GM19035 (cell line): Measurements from ENCODE around the gene ZMYND8.
A peak's percentile ranks its signal among the peaks of the same experiment; 100 is the strongest.
"Not testable (repeated sequence)": the region's sequence is repeated elsewhere in the genome, so short reads cannot be mapped to it uniquely, and the experiment has no call there.

Source experiments
- ATAC-seq: cut with Tn5 transposase; IDR thresholded peaks from one replicate; pipeline ENCODE4 v1.9.1; 2021; ENCODE audit not compliant: unreplicated experiment

Gene ZMYND8

DNA sequence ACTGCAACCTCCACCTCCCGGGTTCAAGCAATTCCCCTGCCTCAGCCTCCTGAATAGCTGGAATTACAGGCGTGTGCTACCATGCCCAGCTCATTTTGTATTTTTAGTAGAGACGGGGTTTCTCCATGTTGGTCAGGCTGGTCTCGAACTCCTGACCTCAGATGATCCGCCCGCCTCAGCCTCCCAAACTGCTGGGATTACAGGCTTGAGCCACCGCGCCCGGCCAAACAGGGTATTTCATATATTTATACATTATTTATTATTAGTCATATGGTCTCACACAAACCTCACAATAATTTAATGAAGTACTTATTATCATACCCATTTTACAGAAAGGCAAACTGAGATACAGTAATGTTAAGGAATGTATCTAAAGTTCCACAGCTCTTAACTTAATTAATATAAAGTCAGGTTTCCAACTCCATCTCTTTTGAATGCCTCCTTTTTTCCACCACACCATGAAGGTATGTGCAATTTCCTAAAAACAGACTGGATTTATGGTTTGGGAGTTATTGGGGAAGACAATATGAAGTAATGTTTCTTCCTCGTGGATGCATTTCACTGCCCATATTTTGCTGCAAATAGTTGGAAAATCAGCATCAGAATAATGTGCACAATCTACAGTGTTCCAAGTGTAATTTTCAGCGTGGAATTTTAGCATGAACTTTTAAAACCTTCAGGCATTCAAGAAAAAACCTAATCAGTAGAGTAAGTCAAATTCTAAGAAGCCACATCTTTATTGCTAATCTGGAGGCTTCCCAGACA, 65.7 kb downstream of the ZMYND8 start:
- no peak for ATAC-seq

DNA sequence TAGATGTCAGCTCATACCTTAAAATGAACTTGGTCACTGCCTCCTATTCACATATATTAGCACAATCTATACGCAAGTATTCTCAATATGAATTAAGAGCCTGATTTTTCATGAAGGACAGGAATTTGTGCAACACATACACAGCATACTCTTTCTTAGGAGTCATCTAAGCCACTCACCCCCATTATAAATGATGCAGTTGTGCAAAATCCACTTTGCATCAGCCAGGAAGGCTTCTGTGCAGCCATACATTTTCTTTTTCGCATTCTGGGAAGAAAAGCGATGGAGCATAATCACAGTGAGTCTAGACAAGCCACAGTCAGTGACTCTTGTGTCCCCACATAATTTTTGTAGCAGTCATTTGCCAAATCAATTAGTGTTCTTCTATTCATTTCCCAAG, 66.5 kb downstream of the ZMYND8 start:
- no peak for ATAC-seq

DNA sequence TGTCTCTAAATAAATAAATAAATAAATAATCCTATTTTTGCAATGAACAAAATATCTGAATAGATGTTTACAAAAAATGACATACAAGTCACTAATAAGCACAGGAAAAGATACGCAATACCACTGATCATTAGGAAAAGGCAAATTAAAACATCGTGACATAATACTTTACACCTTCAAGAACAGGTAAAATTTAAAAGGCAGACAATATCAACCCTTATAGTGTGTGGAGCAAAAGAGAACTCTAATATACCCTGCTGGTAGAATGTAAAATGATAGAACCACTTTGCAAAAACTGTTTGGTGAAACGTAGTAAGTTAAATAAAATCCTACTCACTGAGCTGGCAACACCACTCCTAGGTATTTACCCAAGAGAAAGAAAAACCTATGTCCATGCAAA, 67.4 kb downstream of the ZMYND8 start:
- no peak for ATAC-seq

DNA sequence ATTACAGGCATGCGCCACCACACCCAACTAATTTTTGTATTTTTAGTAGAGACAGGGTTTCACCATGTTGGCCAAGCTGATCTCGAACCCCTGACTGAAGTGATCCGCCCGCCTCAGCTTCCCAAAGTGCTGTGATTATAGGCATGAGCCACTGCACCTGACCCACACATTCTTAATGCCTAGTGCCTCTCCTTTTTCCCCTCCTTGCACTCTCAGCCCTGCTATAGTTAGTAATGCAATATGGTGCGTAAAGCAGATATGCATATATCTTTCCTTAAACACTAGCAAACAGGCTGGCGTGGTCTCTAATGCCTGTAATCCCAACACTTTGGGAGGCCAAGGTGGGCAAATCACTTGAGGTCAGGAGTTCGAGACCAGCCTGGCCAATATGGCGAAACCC, 68.0 kb downstream of the ZMYND8 start:
- ATAC-seq: not testable (repeated sequence)

DNA sequence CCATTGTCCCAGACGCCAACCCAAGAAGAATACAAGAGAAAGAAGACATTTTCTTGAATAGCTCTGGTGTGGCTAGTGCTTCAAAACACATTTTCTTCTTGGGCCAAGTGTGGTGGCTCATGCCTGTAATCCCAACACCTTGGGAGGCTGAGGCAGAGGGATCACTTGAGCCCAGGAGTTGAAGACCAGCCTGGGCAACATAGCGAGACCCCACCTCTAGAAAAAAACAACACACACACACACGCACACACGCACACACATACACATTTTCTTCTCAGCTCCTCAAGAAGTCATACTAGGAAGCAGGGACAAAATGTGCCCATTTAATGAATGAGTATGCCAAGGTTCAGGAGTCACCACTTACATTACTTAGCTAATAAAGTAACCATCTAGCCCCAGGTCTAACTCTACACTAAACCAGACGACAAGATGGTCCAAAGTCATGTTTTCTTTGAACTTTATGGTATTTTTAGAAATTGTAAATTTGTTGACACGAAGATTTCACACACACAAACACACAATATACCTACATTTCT, 68.8 kb downstream of the ZMYND8 start:
- no peak for ATAC-seq

DNA sequence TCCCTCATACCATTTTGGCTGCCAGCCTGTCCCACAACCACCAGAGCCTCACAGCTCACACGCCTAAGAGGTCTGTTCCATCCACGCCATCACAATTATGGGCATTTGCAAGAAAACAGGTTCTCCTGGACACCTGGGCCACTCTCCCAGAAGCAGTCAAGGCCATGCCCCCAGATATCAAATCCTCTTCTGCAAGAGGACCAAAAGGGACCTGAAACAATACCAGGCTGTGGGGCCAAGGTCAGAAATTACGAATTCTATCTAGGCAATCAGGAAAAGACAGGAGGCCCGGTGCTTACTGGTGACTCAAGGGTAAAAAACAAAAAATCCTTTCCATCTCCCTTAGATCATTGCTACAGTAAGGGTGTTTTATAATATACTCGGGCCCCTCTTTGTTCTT, 69.8 kb downstream of the ZMYND8 start:
- ATAC-seq: no peak

DNA sequence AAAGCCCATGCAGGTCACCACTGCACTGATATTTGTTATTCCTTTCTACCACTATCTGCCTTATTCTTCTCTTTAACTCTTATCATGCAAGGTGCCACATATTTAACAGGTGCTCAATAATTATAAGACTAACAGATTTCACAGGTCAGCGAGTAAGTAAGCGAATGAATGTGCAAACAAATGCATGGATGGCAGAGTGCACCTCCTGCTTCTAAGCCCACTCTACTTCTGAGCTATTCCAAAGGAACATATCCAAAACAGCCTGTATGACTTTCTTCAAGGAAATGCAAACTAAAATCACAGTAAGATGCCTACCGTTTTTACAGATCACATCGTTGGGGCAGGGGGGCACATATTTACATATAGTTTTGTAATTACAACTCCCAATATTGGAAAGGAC, 71.3 kb downstream of the ZMYND8 start:
- no peak for ATAC-seq

DNA sequence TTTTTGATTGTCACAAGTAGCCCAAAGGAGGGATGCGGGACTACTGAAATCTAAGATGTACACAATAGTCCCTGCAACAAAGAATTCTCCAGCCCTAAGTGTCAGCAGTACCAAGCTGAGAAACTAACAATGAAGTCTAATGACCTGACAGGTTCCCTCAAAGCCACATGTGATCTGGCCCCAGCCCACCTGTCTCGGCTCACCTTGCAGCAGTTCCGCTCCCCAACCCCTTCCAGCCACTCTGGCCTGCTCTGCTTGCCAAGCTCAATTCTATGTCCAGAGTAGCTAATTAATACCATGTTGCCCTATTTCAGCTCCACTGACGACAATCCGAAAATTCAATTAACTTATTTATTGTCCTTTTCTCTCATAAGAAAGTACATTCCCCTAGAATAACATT, 72.1 kb downstream of the ZMYND8 start:
- ATAC-seq: no peak

DNA sequence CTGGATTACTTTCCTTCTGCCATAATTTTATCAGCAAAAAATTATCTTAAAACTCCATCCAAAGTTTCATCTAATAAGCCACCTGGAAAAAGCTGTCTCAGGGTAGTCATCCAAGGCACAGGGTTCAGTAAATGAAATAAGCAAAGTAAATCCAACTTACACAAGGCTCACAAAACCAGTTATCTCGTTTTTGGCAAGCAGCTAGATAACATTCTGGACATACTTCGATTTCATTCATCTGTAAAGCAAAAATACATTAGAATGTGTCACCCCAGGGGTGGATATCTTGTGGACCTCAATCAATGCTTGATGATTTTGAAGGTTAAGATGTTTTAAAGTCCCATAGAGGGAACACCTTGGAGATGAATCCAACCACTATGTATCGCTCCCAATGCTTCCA, 73.1 kb downstream of the ZMYND8 start:
- ATAC-seq: no peak

DNA sequence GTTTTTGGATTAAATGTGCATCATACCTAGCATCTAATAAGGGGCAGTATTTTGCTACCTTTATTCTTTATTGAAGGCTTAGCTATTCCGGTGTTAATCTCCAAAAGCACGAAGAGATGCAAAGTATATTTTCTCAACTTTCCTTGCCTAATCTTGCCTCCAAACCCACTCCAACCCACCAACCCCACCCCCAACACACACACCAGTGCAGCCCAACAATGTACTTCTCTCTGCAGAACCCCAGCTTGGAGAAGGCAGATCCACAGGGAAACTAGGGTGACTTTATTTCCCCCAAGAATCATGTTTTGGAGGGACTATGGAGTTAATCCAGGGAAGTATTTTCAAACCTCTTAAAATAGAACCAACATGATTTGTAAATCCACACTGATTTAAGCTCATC, 73.6 kb downstream of the ZMYND8 start:
- no peak for ATAC-seq

DNA sequence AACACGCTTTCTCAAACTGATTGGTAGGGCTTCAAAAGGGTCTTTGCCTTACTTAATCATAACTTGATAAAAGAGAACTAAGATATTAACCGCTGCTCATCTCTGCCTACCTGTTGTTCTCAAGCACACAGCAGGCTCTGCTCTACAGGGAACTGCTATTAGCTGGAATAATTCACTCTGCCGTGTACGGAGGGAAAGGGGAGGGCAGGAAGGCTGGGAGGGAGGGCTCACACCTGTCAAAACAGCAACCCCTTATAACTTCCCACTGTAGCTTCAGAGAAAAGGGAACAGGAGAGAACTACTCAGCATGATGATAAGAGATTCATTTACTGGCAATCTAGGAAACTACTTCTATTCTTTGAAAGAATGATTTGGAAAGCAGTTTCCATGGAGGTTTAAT, 75.1 kb downstream of the ZMYND8 start:
- no peak for ATAC-seq

DNA sequence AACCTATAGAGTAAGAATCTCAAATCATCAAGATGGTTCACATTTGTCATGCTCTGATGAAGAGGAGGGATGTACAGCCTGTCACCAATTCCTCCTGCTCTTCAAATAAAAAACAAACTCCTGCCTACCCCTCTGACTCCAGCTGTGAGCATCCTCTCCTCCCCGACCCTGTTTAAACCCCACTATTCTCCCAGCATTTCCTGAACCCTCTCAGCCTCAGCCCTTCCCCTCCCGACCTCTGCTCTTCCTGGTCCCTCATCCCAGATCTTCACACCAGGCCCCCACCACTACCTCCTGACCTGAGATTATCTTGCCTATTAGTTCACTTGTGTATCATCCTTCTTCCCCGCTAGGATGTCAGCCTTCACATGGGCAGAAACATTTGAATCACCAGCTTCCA, 75.8 kb downstream of the ZMYND8 start:
- no peak for ATAC-seq

DNA sequence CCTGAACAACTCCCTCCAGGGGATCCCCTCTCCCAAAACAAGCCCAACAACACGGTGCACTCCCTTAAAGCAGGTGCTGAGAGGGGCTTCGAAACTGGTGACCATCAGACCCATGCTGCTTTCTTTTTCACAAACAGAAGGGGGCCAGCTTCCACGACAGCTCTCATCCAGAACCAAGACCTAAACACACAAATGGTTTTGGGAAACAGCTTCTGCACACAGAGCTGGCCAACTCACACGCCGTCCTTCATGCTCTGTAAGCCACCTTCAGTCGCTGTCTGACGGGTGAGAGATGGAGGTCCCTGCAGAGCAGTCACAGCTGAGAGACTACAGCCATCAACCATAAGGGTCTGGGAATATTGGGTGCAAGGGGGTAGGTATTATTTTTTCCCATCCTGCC, 76.3 kb downstream of the ZMYND8 start:
- ATAC-seq: no peak

DNA sequence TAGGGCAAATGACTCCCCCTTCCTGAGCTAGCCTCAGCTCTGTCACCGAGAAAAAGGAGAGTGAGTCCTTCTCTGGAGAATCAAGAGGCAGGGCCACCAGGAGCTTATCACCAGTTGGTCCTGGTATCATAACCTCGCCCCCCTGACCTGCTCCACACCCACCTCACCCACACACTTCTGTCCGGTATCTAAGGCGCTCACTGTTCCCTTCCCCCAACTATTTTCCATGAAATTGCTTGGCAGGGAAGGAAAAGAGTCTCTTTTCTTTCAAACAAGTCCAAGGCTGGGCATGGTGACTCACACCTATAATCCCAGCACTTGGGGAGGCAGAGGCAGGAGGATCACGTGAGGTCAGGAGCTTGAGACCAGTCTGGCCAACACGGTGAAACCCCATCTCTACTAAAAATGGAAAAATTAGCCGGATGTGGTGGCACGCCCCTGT, 77.6 kb downstream of the ZMYND8 start:
- ATAC-seq: no peak

DNA sequence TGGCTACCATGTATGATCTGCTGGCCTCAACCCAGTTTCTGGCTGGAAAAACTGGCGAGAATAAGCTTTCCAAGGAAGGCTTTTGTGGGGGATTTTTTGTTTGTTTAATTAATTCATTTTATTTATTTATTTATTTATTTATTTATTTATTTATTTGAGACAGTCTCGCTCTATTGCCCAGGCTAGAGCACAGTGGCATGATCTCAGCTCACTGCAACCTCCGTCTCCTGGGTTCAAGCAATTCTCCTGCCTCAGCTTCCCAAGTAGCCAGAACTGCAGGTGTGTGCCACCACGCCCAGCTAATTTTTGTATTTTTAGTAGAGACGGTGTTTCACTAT, 79.0 kb downstream of the ZMYND8 start:
- not testable (repeated sequence) for ATAC-seq

DNA sequence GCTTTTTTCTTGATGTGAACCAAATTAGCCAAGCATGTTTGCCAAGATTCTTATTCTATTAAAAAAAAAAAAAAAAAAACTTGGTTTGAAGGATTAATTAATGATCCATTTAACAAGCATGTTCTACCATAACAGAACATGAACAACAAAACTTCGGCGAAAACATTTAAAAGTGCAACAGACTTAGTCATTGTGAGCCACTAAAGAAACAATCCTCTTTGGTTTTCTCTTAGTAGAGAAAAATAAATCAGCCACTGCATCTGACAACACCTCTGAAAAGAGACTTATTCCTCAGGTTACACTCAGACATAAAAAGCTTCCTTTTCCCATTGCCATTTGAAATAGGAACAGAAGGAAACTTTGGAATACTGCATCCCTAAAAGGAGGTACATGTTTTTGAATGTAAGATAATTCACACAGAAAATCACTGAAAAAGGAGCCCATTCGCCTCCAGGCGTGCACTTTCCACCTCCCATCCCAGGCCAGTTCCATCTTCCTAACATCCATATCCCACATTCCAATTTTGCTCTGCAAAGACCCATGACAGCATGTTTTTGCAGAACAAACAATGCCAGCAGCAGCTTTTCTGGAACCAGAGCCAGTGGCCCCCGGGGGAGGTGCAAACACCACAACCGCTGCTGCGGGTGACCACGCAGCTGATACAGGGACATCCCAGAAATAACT, 79.5 kb downstream of the ZMYND8 start:
- no peak for ATAC-seq

DNA sequence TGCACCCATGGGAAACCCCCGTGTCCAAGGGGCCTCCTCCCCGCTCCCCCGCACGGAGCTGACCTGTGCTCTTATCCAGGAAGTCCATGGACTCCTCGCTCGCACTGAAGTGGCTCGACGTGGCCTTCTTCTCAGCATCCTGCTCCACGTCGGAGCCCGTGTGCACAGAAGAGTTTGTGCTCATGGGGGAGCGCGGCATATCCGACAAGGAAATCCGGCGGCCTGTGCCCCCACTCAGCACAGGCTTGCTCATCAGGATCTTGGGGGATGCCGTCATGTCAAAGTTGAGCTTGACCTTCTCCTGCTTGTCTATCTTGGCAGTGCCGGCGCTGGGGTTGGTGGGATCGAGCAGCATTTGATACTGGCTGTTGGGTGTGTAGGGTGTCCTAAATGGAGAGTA, 80.2 kb downstream of the ZMYND8 start:
- no peak for ATAC-seq

DNA sequence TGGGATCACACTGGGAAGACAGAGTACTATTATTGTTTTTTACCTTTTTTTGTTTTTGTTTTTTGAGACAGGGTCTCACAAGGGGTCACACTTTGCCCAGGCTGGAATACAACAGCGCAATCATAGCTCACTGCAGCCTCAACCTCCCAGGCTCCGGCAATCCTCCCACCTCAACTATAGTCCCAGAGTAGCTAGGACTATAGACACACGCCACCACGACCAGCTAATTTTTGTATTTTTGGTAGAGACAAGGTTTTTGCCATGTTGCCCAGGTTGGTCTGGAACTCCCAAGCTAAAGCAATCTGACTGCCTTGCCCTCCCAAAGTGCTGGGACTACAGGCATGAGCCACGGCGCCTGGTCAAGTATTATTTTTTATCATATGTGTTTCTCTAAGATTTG, 81.0 kb downstream of the ZMYND8 start:
- ATAC-seq: no peak

DNA sequence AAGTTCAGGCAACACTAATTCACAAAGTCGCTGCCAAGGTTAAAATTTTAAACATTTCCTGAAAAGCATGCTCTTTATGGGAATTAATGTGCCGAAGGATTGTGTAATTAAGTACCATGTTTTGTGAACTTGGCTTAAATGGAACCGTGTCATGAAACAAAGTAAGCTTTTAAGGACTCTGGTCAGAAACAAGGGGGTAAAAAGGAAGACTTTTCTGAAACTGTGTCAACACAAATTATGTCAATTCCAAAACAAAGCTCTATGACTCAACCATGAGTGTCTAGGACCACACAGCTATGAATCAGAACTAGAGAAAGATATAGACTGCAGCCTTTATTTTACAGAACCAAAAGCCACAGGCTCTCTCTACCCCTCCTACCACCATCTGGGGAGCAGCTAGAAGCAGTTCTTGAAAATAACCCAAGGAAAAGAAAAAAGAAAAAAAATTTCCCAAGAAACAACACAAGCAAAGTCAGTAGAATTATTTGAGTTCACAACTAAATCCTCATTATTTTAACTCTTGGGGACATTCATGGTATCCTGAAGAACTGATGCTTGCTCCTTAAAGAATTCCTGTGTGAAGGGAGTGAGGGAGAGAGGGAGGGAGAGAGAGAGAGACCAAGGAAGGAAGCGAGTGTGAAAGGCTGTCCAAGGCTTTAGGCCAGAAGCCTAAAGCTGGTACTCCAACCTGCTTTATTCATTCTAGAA, 81.9 kb downstream of the ZMYND8 start:
- ATAC-seq: peak; percentile 87

DNA sequence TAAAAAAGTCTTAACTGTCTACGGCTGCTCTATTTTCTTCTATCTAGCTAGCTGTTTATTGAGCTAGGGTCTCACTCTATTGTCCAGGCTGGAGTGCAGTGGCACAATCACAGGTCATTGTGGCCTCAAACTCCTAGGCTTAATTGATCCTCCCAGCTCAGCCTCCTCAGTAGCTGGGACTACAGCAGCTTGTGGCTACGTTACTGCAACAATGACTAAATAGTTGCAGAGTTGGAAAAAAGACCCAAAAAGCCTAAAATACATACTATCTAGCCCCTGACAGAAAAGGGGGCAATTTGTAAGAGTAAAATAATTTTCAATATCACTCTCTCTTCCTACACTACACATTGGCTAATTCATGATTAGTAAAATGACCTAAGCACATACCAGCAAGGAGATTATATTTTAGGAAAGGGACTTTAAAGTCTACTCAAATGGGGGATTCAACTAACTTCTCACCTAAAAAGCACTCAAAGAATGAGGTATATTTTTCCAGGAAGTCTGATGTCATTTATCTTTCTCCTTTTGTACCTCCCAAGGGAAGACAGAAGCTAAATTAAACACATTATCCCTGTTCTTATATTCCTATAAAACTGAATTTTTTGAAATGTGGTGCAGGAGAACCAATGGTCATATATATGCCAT, 82.8 kb downstream of the ZMYND8 start:
- ATAC-seq: no peak

DNA sequence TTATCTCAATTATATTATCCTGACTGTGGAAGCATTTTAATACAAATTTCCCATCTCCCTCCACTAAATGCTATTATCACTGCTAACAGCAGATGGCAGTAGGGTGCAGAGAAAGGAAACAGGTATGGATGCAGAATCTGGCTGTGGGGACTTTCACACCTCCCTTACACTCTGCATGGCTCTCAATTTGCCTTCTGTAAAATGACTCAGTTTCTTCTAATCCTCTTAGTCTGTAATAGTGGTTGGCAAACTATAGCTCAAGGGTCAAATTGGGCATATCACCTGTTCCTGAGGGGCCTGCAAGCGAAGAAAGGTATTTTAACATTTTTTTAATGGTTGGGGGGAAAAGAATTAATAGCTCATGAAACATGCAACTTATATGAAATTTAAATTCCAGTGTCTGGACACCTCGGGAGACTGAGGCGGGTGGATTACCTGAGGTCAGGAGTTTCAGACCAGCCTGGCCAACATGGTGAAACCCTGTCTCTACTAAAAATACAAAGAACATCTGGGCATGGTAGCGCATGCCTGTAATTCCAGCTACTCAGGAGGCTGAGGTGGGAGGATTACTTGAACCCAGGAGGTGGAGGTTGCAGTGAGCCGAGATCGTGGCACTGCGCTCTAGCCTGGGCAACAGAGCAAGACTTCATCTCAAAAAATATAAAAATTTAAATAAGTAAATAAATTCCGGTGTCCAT, 83.5 kb downstream of the ZMYND8 start:
- no peak for ATAC-seq
